Measurements from ENCODE around the gene TCEAL6. TPM values are rescaled to one million over a fixed set of nuclear protein-coding genes. Genes with fewer than 3 reads are reported as not detected.
"Not testable (repeated sequence)": the region's sequence is repeated elsewhere in the genome, so short reads cannot be mapped to it uniquely, and the experiment has no call there.

TCEAL6 gene
- total RNA-seq, 2 donors from 2014 or later: not detected

- Histone ChIP-seq H3K4me1 (ENCODE audit: control insufficient read depth, insufficient read depth, low read length) (no peaks in the 10 kb centered on the region), H3K27me3 (ENCODE audit: control insufficient read depth, insufficient read depth, low read length, poor library complexity, severe bottlenecking) (no peaks in the 10 kb centered on the region), H3K4me3 (ENCODE audit: low read length) (peak overlapping the region; percentile 40), H3K9ac (ENCODE audit: extremely low read depth, low read length, poor library complexity, severe bottlenecking) (no peak overlapping the region), H3K27ac (ENCODE audit: low read depth, low read length) (no peak overlapping the region), H3K36me3 (ENCODE audit: control insufficient read depth, insufficient read depth, low read length) (no peaks in the 10 kb centered on the region), H3K9me3 (ENCODE audit: control insufficient read depth, low read length) (no peaks in the 10 kb centered on the region)
- peaks cover 3% of the 10 kb centered on the region for H3K36me3 Mint-ChIP-seq (ENCODE audit: low read depth)
- no peak for TF ChIP-seq CTCF (conservative IDR thresholded peaks at IDR 0.05)
- DNase-seq: no peak
- 70% methylated on average over 27 of the region's 32 CpGs; no CpG with 5 or more reads in 1 of the 2 experiments for WGBS, 2 experiments (ENCODE audit: insufficient coverage in 1 of 2, insufficient read length in 1 of 2)
- peaks cover 47% of the 10 kb centered on the region for H3K9me3 Mint-ChIP-seq
- H3K4me1 Mint-ChIP-seq: peaks cover 10% of the 10 kb centered on the region
- peak overlapping the region; percentile 73 for H3K4me3 Mint-ChIP-seq
- peak overlapping the region; percentile 90 for H3K27ac Mint-ChIP-seq
- H3K27me3 Mint-ChIP-seq (ENCODE audit: insufficient read depth): peaks cover 2% of the 10 kb centered on the region
Observed at GRCh38 chrX:102154900-102155805, 12.9 kb upstream of the TCEAL6 start.

GRCh38 chrX:102154218-102154860 lies 12.1 kb upstream of the TCEAL6 start:
- no peaks in the 10 kb centered on the region for H3K4me1 ChIP-seq (ENCODE audit: control insufficient read depth, insufficient read depth, low read length)
- Mint-ChIP-seq H3K27ac (no peak overlapping the region), H3K36me3 (ENCODE audit: low read depth) (peaks cover 3% of the 10 kb centered on the region), H3K4me3 (peak overlapping the region; percentile 73), H3K9me3 (peaks cover 49% of the 10 kb centered on the region), H3K27me3 (ENCODE audit: insufficient read depth) (no peaks in the 10 kb centered on the region), H3K4me1 (peaks cover 10% of the 10 kb centered on the region)
- no peak overlapping the region for H3K9ac ChIP-seq (ENCODE audit: extremely low read depth, low read length, poor library complexity, severe bottlenecking)
- TF ChIP-seq CTCF (conservative IDR thresholded peaks at IDR 0.05): peak; percentile 75
- H3K36me3 ChIP-seq (ENCODE audit: control insufficient read depth, insufficient read depth, low read length): no peaks in the 10 kb centered on the region
- no peak overlapping the region for H3K4me3 ChIP-seq (ENCODE audit: low read length)
- 27% methylated on average over 11 of the region's 11 CpGs; no CpG with 5 or more reads in 1 of the 2 experiments for WGBS, 2 experiments (ENCODE audit: insufficient coverage in 1 of 2, insufficient read length in 1 of 2)
- DNase-seq: peak; percentile 78
- H3K9me3 ChIP-seq (ENCODE audit: control insufficient read depth, low read length): peaks cover 2% of the 10 kb centered on the region
- no peak overlapping the region for H3K27ac ChIP-seq (ENCODE audit: low read depth, low read length)
- no peaks in the 10 kb centered on the region for H3K27me3 ChIP-seq (ENCODE audit: control insufficient read depth, insufficient read depth, low read length, poor library complexity, severe bottlenecking)

- H3K4me1 Mint-ChIP-seq; H3K9me3 ChIP-seq (ENCODE audit: control insufficient read depth, low read length); H3K36me3 ChIP-seq (ENCODE audit: control insufficient read depth, insufficient read depth, low read length); H3K4me3 Mint-ChIP-seq; H3K27me3 Mint-ChIP-seq (ENCODE audit: insufficient read depth); H3K27ac ChIP-seq (ENCODE audit: low read depth, low read length); DNase-seq; H3K27me3 ChIP-seq (ENCODE audit: control insufficient read depth, insufficient read depth, low read length, poor library complexity, severe bottlenecking); H3K9ac ChIP-seq (ENCODE audit: extremely low read depth, low read length, poor library complexity, severe bottlenecking); H3K27ac Mint-ChIP-seq; H3K4me3 ChIP-seq (ENCODE audit: low read length); H3K36me3 Mint-ChIP-seq (ENCODE audit: low read depth); H3K4me1 ChIP-seq (ENCODE audit: control insufficient read depth, insufficient read depth, low read length): not testable (repeated sequence)
- peaks cover 37% of the 10 kb centered on the region for H3K9me3 Mint-ChIP-seq
- WGBS, 2 experiments (ENCODE audit: insufficient coverage in 1 of 2, insufficient read length in 1 of 2): 90 to 96% methylated on average over 5 to 19 of the region's 19 CpGs
Observed at GRCh38 chrX:102141631-102142030, 650 bp downstream of the TCEAL6 start.

- H3K4me3 ChIP-seq (ENCODE audit: low read length); H3K4me1 Mint-ChIP-seq; H3K36me3 Mint-ChIP-seq (ENCODE audit: low read depth); H3K36me3 ChIP-seq (ENCODE audit: control insufficient read depth, insufficient read depth, low read length); H3K27me3 ChIP-seq (ENCODE audit: control insufficient read depth, insufficient read depth, low read length, poor library complexity, severe bottlenecking); H3K27ac ChIP-seq (ENCODE audit: low read depth, low read length); H3K4me3 Mint-ChIP-seq; H3K27me3 Mint-ChIP-seq (ENCODE audit: insufficient read depth); H3K9ac ChIP-seq (ENCODE audit: extremely low read depth, low read length, poor library complexity, severe bottlenecking); H3K4me1 ChIP-seq (ENCODE audit: control insufficient read depth, insufficient read depth, low read length); DNase-seq; H3K9me3 ChIP-seq (ENCODE audit: control insufficient read depth, low read length); H3K27ac Mint-ChIP-seq: not testable (repeated sequence)
- H3K9me3 Mint-ChIP-seq: peaks cover 43% of the 10 kb centered on the region
- 90% methylated on average over 12 of the region's 16 CpGs; no CpG with 5 or more reads in 1 of the 2 experiments for WGBS, 2 experiments (ENCODE audit: insufficient coverage in 1 of 2, insufficient read length in 1 of 2)
Observed at GRCh38 chrX:102140876-102141275, 1.4 kb downstream of the TCEAL6 start.

All from endodermal cell (in vitro differentiated cells).